ENCODE results near the gene ADGRA1.
A peak's percentile ranks its signal among the peaks of the same experiment; 100 is the strongest.
"Not testable (repeated sequence)": the region's sequence is repeated elsewhere in the genome, so short reads cannot be mapped to it uniquely, and the experiment has no call there.

Gene ADGRA1

GRCh38 chr10:133048266-133048665, 39.5 kb upstream of the ADGRA1 start:
- no peak overlapping the region for H3K27ac Mint-ChIP-seq
- H3K4me3 Mint-ChIP-seq: no peak overlapping the region
- H3K4me1 Mint-ChIP-seq (ENCODE audit: low read depth): no peaks in the 10 kb centered on the region
- no peaks in the 10 kb centered on the region for H3K36me3 Mint-ChIP-seq (ENCODE audit: low read depth)
- no peaks in the 10 kb centered on the region for H3K27me3 Mint-ChIP-seq (ENCODE audit: low read depth)
- H3K9me3 Mint-ChIP-seq: no peaks in the 10 kb centered on the region

GRCh38 chr10:133048926-133049325, 38.8 kb upstream of the ADGRA1 start:
- H3K36me3 Mint-ChIP-seq (ENCODE audit: low read depth): no peaks in the 10 kb centered on the region
- H3K4me1 Mint-ChIP-seq (ENCODE audit: low read depth): no peaks in the 10 kb centered on the region
- no peaks in the 10 kb centered on the region for H3K27me3 Mint-ChIP-seq (ENCODE audit: low read depth)
- H3K4me3 Mint-ChIP-seq: no peak overlapping the region
- H3K27ac Mint-ChIP-seq: no peak overlapping the region
- H3K9me3 Mint-ChIP-seq: no peaks in the 10 kb centered on the region

- H3K9me3 Mint-ChIP-seq: no peaks in the 10 kb centered on the region
- H3K36me3 Mint-ChIP-seq (ENCODE audit: low read depth): no peaks in the 10 kb centered on the region
- no peaks in the 10 kb centered on the region for H3K4me1 Mint-ChIP-seq (ENCODE audit: low read depth)
- H3K4me3 Mint-ChIP-seq: no peak overlapping the region
- H3K27ac Mint-ChIP-seq: no peak overlapping the region
- H3K27me3 Mint-ChIP-seq (ENCODE audit: low read depth): no peaks in the 10 kb centered on the region
Observed at GRCh38 chr10:133049639-133050038, 38.1 kb upstream of the ADGRA1 start.

GRCh38 chr10:133050371-133050770, 37.4 kb upstream of the ADGRA1 start:
- no peak overlapping the region for H3K4me3 Mint-ChIP-seq
- H3K36me3 Mint-ChIP-seq (ENCODE audit: low read depth): no peaks in the 10 kb centered on the region
- no peak overlapping the region for H3K27ac Mint-ChIP-seq
- H3K4me1 Mint-ChIP-seq (ENCODE audit: low read depth): no peaks in the 10 kb centered on the region
- no peaks in the 10 kb centered on the region for H3K9me3 Mint-ChIP-seq
- H3K27me3 Mint-ChIP-seq (ENCODE audit: low read depth): no peaks in the 10 kb centered on the region

GRCh38 chr10:133052076-133052475, 35.6 kb upstream of the ADGRA1 start:
- Mint-ChIP-seq H3K27me3 (ENCODE audit: low read depth) (no peaks in the 10 kb centered on the region), H3K36me3 (ENCODE audit: low read depth) (no peaks in the 10 kb centered on the region), H3K4me1 (ENCODE audit: low read depth) (no peaks in the 10 kb centered on the region), H3K4me3 (no peak overlapping the region), H3K9me3 (no peaks in the 10 kb centered on the region), H3K27ac (no peak overlapping the region)

GRCh38 chr10:133053527-133054133, 34.1 kb upstream of the ADGRA1 start:
- not testable (repeated sequence) for H3K27ac Mint-ChIP-seq; H3K36me3 Mint-ChIP-seq (ENCODE audit: low read depth); H3K4me3 Mint-ChIP-seq; H3K27me3 Mint-ChIP-seq (ENCODE audit: low read depth); H3K4me1 Mint-ChIP-seq (ENCODE audit: low read depth); H3K9me3 Mint-ChIP-seq

- H3K27ac Mint-ChIP-seq: no peak overlapping the region
- peaks cover 11% of the 10 kb centered on the region for H3K4me1 Mint-ChIP-seq (ENCODE audit: low read depth)
- no peaks in the 10 kb centered on the region for H3K36me3 Mint-ChIP-seq (ENCODE audit: low read depth)
- no peak overlapping the region for H3K4me3 Mint-ChIP-seq
- H3K27me3 Mint-ChIP-seq (ENCODE audit: low read depth): no peaks in the 10 kb centered on the region
- peaks cover 4% of the 10 kb centered on the region for H3K9me3 Mint-ChIP-seq
Observed at GRCh38 chr10:133055470-133055869, 32.3 kb upstream of the ADGRA1 start.

- Mint-ChIP-seq H3K27me3 (ENCODE audit: low read depth) (no peaks in the 10 kb centered on the region), H3K27ac (no peak overlapping the region), H3K9me3 (peaks cover 4% of the 10 kb centered on the region), H3K4me1 (ENCODE audit: low read depth) (peaks cover 11% of the 10 kb centered on the region), H3K4me3 (no peak overlapping the region), H3K36me3 (ENCODE audit: low read depth) (no peaks in the 10 kb centered on the region)
Observed at GRCh38 chr10:133056001-133056400, 31.7 kb upstream of the ADGRA1 start.

- Mint-ChIP-seq H3K9me3 (peaks cover 4% of the 10 kb centered on the region), H3K4me1 (ENCODE audit: low read depth) (peaks cover 11% of the 10 kb centered on the region), H3K27ac (no peak overlapping the region), H3K4me3 (no peak overlapping the region), H3K36me3 (ENCODE audit: low read depth) (no peaks in the 10 kb centered on the region), H3K27me3 (ENCODE audit: low read depth) (no peaks in the 10 kb centered on the region)
Observed at GRCh38 chr10:133056651-133057178, 31.0 kb upstream of the ADGRA1 start.

- Mint-ChIP-seq H3K36me3 (ENCODE audit: low read depth) (no peaks in the 10 kb centered on the region), H3K27ac (no peak overlapping the region), H3K4me3 (peak overlapping the region; percentile 11), H3K27me3 (ENCODE audit: low read depth) (no peaks in the 10 kb centered on the region), H3K4me1 (ENCODE audit: low read depth) (peaks cover 11% of the 10 kb centered on the region), H3K9me3 (peaks cover 4% of the 10 kb centered on the region)
Observed at GRCh38 chr10:133058331-133059092, 29.2 kb upstream of the ADGRA1 start.

- Mint-ChIP-seq H3K27me3 (ENCODE audit: low read depth) (no peaks in the 10 kb centered on the region), H3K9me3 (peaks cover 4% of the 10 kb centered on the region), H3K4me1 (ENCODE audit: low read depth) (peaks cover 11% of the 10 kb centered on the region), H3K27ac (no peak overlapping the region), H3K4me3 (no peak overlapping the region), H3K36me3 (ENCODE audit: low read depth) (no peaks in the 10 kb centered on the region)
Observed at GRCh38 chr10:133059093-133059470, 28.6 kb upstream of the ADGRA1 start.

- peaks cover 11% of the 10 kb centered on the region for H3K4me1 Mint-ChIP-seq (ENCODE audit: low read depth)
- no peak overlapping the region for H3K4me3 Mint-ChIP-seq
- no peak overlapping the region for H3K27ac Mint-ChIP-seq
- no peaks in the 10 kb centered on the region for H3K27me3 Mint-ChIP-seq (ENCODE audit: low read depth)
- H3K9me3 Mint-ChIP-seq: peaks cover 4% of the 10 kb centered on the region
- H3K36me3 Mint-ChIP-seq (ENCODE audit: low read depth): no peaks in the 10 kb centered on the region
Observed at GRCh38 chr10:133059571-133059970, 28.2 kb upstream of the ADGRA1 start.

- H3K4me3 Mint-ChIP-seq: no peak overlapping the region
- peaks cover 4% of the 10 kb centered on the region for H3K9me3 Mint-ChIP-seq
- no peak overlapping the region for H3K27ac Mint-ChIP-seq
Observed at GRCh38 chr10:133060022-133060421, 27.7 kb upstream of the ADGRA1 start.

GRCh38 chr10:133060466-133060865, 27.3 kb upstream of the ADGRA1 start:
- Mint-ChIP-seq H3K27me3 (ENCODE audit: low read depth) (no peaks in the 10 kb centered on the region), H3K9me3 (peaks cover 4% of the 10 kb centered on the region), H3K4me1 (ENCODE audit: low read depth) (peaks cover 11% of the 10 kb centered on the region), H3K36me3 (ENCODE audit: low read depth) (no peaks in the 10 kb centered on the region), H3K4me3 (no peak overlapping the region), H3K27ac (no peak overlapping the region)

More at GRCh38 chr10:133060022-133060421, 27.7 kb upstream of the ADGRA1 start:
- Mint-ChIP-seq H3K4me1 (ENCODE audit: low read depth) (peaks cover 11% of the 10 kb centered on the region), H3K36me3 (ENCODE audit: low read depth) (no peaks in the 10 kb centered on the region), H3K27me3 (ENCODE audit: low read depth) (no peaks in the 10 kb centered on the region)

- Mint-ChIP-seq H3K36me3 (ENCODE audit: low read depth) (no peaks in the 10 kb centered on the region), H3K27ac (no peak overlapping the region), H3K27me3 (ENCODE audit: low read depth) (no peaks in the 10 kb centered on the region), H3K4me1 (ENCODE audit: low read depth) (peaks cover 11% of the 10 kb centered on the region), H3K4me3 (no peak overlapping the region), H3K9me3 (peaks cover 4% of the 10 kb centered on the region)
Observed at GRCh38 chr10:133060881-133061280, 26.8 kb upstream of the ADGRA1 start.
